ENCODE results near the gene GABRR3. TPM values are rescaled to one million over a fixed set of nuclear protein-coding genes. Genes with fewer than 3 reads are reported as not detected.

GABRR3 gene
- total RNA-seq, 2 experiments from 2014 or later, result not detected

GRCh38 chr3:97988784-97989568 is 46.1 kb downstream of the GABRR3 start:
- intact Hi-C loops (cut with micrococcal nuclease; ENCODE audit: unreplicated experiment), result no loop called here

GRCh38 chr3:97987306-97987705 is 47.8 kb downstream of the GABRR3 start:
- H3K4me2 ChIP-seq (ENCODE audit: low read length), result no peak overlapping the region
- no peaks in the 10 kb centered on the region for H3K36me3 ChIP-seq (ENCODE audit: insufficient read depth, low read length)
- ChIA-PET POLR2A (no interaction called here), CTCF (ENCODE audit: unreplicated experiment) (no interaction called here)
- intact Hi-C loops (cut with micrococcal nuclease; ENCODE audit: unreplicated experiment), result no loop called here
- no peak overlapping the region for H2AFZ ChIP-seq (ENCODE audit: low read length)
- no TSS peak for BruUV-seq (replicated peaks)
- no peaks in the 10 kb centered on the region for H3K79me2 ChIP-seq (ENCODE audit: insufficient read depth, low read depth, low read length)
- H3K27ac ChIP-seq (ENCODE audit: low read depth, low read length, poor library complexity, severe bottlenecking), result no peak overlapping the region
- no peaks in the 10 kb centered on the region for H3K9me3 ChIP-seq (ENCODE audit: low read length)
- no peak overlapping the region for H3K4me3 ChIP-seq (ENCODE audit: low read depth, low read length, poor library complexity, severe bottlenecking)
- DNase-seq (ENCODE audit: low spot score), result no peak
- no peaks in the 10 kb centered on the region for H3K4me1 ChIP-seq (ENCODE audit: insufficient read depth, low read length, poor library complexity, severe bottlenecking)
- H3K9me2 ChIP-seq (ENCODE audit: insufficient read depth, low read length), result no peaks in the 10 kb centered on the region
- TF ChIP-seq EZH2phosphoT487 (IDR thresholded peaks at IDR 0.05; ENCODE audit: borderline replicate concordance, low read depth, low read length), result no peak
- TF ChIP-seq CTCF (conservative IDR thresholded peaks at IDR 0.05; ENCODE audit: low read length), result no peak
- no peaks in the 10 kb centered on the region for H4K20me1 ChIP-seq (ENCODE audit: insufficient read depth, low read length)

More at GRCh38 chr3:97988784-97989568, 46.1 kb downstream of the GABRR3 start:
- ChIA-PET CTCF (ENCODE audit: unreplicated experiment) (no interaction called here), POLR2A (no interaction called here)
- Histone ChIP-seq H3K4me1 (ENCODE audit: insufficient read depth, low read length, poor library complexity, severe bottlenecking) (no peaks in the 10 kb centered on the region), H3K79me2 (ENCODE audit: insufficient read depth, low read depth, low read length) (no peaks in the 10 kb centered on the region), H4K20me1 (ENCODE audit: insufficient read depth, low read length) (no peaks in the 10 kb centered on the region), H3K27ac (ENCODE audit: low read depth, low read length, poor library complexity, severe bottlenecking) (no peak overlapping the region), H3K4me2 (ENCODE audit: low read length) (no peak overlapping the region), H3K4me3 (ENCODE audit: low read depth, low read length, poor library complexity, severe bottlenecking) (no peak overlapping the region), H3K36me3 (ENCODE audit: insufficient read depth, low read length) (no peaks in the 10 kb centered on the region), H2AFZ (ENCODE audit: low read length) (no peak overlapping the region), H3K9me2 (ENCODE audit: insufficient read depth, low read length) (no peaks in the 10 kb centered on the region), H3K9me3 (ENCODE audit: low read length) (no peaks in the 10 kb centered on the region)
- DNase-seq (ENCODE audit: low spot score), result no peak
- BruUV-seq (replicated peaks), result no TSS peak
- no peak for TF ChIP-seq CTCF (conservative IDR thresholded peaks at IDR 0.05; ENCODE audit: low read length)
- no peak for TF ChIP-seq EZH2phosphoT487 (IDR thresholded peaks at IDR 0.05; ENCODE audit: borderline replicate concordance, low read depth, low read length)

- no peaks in the 10 kb centered on the region for H3K4me1 ChIP-seq (ENCODE audit: insufficient read depth, low read length, poor library complexity, severe bottlenecking)
Measured at GRCh38 chr3:97983933-97984491, 51.1 kb downstream of the GABRR3 start.

More at GRCh38 chr3:97983933-97984491, 51.1 kb downstream of the GABRR3 start:
- H3K4me2 ChIP-seq (ENCODE audit: low read length), result no peak overlapping the region
- H3K9me3 ChIP-seq (ENCODE audit: low read length), result no peaks in the 10 kb centered on the region
- no peaks in the 10 kb centered on the region for H3K36me3 ChIP-seq (ENCODE audit: insufficient read depth, low read length)
- no peaks in the 10 kb centered on the region for H3K9me2 ChIP-seq (ENCODE audit: insufficient read depth, low read length)
- BruUV-seq (replicated peaks), result no TSS peak
- TF ChIP-seq EZH2phosphoT487 (IDR thresholded peaks at IDR 0.05; ENCODE audit: borderline replicate concordance, low read depth, low read length) (no peak), CTCF (conservative IDR thresholded peaks at IDR 0.05; ENCODE audit: low read length) (no peak)
- POLR2A ChIA-PET, result interaction anchor here (1.8 kb wide), 2 partner anchors 13 to 20 kb away, joined by 4 to 6 read pairs; no protein-coding TSS in a partner anchor
- CTCF ChIA-PET (ENCODE audit: unreplicated experiment), result no interaction called here
- no peak overlapping the region for H3K27ac ChIP-seq (ENCODE audit: low read depth, low read length, poor library complexity, severe bottlenecking)
- DNase-seq (ENCODE audit: low spot score), result no peak
- intact Hi-C loops (cut with micrococcal nuclease; ENCODE audit: unreplicated experiment), result no loop called here
- H3K79me2 ChIP-seq (ENCODE audit: insufficient read depth, low read depth, low read length), result no peaks in the 10 kb centered on the region
- H2AFZ ChIP-seq (ENCODE audit: low read length), result no peak overlapping the region
- H4K20me1 ChIP-seq (ENCODE audit: insufficient read depth, low read length), result no peaks in the 10 kb centered on the region
- H3K4me3 ChIP-seq (ENCODE audit: low read depth, low read length, poor library complexity, severe bottlenecking), result no peak overlapping the region
